GM19240 (cell line): ENCODE measurements around the gene ZIC4.

Source experiments
- DNase-seq: peaks from one replicate; pipeline ENCODE4 v3.0.0; 2011; ENCODE audit warnings: low spot score; ENCODE audit not compliant: insufficient read length

The ZIC4 gene

GRCh38 chr3:147391781-147392624 is 14.3 kb downstream of the ZIC4 start:
- no peak for DNase-seq

- no peak for DNase-seq
Observed at GRCh38 chr3:147390589-147391569, 15.5 kb downstream of the ZIC4 start.

GRCh38 chr3:147389717-147390116 is 16.6 kb downstream of the ZIC4 start:
- no peak for DNase-seq

- DNase-seq = no peak
Observed at GRCh38 chr3:147388700-147389580, 17.4 kb downstream of the ZIC4 start.

GRCh38 chr3:147387885-147388699 is 18.3 kb downstream of the ZIC4 start:
- no peak for DNase-seq

GRCh38 chr3:147387291-147387884 is 19.0 kb downstream of the ZIC4 start:
- DNase-seq = no peak

GRCh38 chr3:147385059-147386012 is 21.0 kb downstream of the ZIC4 start:
- no peak for DNase-seq

GRCh38 chr3:147384210-147385058 is 21.9 kb downstream of the ZIC4 start:
- no peak for DNase-seq

- DNase-seq = no peak
Observed at GRCh38 chr3:147383617-147384016, 22.7 kb downstream of the ZIC4 start.

GRCh38 chr3:147381596-147381995 is 24.7 kb downstream of the ZIC4 start:
- DNase-seq = no peak

GRCh38 chr3:147380977-147381376 is 25.4 kb downstream of the ZIC4 start:
- no peak for DNase-seq

GRCh38 chr3:147380387-147380951 is 25.9 kb downstream of the ZIC4 start:
- DNase-seq = no peak

GRCh38 chr3:147379651-147380050 is 26.7 kb downstream of the ZIC4 start:
- DNase-seq = no peak

- DNase-seq = no peak
Observed at GRCh38 chr3:147377412-147378367, 28.7 kb downstream of the ZIC4 start.

GRCh38 chr3:147373301-147373700 is 33.0 kb downstream of the ZIC4 start:
- no peak for DNase-seq

GRCh38 chr3:147372525-147373027 is 33.8 kb downstream of the ZIC4 start:
- DNase-seq = no peak
